GM18508 (cell line): ENCODE measurements around the gene APOA1.

Experiments used
- ATAC-seq: cut with Tn5 transposase; IDR thresholded peaks from one replicate; pipeline ENCODE4 v1.9.1; 2021; ENCODE audit warnings: moderate number of reproducible peaks; ENCODE audit not compliant: insufficient read depth, unreplicated experiment

The APOA1 gene

DNA sequence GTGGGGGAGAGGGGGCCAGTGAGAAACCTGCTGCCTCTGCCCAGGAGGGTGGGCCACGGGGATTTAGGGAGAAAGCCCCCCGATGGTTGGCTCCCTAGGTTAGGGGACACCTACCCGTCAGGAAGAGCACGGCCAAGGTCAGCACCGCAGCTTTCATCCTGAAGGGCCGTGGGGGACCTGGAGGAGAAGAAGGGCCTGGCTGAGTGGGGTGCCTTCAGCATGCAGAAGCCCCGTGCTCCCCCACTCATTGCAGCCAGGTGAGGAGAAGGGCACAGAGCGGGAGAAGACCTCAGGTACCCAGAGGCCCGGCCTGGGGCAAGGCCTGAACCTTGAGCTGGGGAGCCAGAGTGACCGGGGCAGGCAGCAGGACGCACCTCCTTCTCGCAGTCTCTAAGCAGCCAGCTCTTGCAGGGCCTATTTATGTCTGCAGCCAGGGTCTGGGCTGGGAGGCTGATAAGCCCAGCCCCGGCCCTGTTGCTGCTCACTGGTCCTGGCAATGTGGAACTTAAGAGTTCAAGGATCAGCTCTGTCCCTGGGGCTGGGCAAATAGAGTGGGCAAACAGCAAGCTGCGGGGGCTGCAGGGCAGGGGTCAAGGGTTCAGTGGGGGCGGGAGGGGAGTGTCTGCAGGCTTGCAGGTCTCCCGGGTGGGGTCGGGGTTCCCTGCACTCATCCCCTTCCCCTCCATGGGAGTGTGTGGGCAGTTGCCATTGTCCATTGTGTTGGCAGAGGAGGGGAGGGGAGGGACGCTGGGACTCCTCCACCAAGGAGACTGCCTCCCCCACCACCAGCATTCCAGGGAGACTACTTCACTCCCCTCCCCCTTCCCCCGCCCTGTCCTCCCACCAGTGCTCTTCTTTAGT is at the start of gene APOA1:
Gene APOA1 (minus strand): TSS at position 392 of the 861 bp plus-strand sequence. CDS start 235 bp downstream, at position 157.
- ATAC-seq, result no peak

GRCh38 chr11:116885951-116886655 is 48.7 kb upstream of the APOA1 start:
- no peak for ATAC-seq

DNA sequence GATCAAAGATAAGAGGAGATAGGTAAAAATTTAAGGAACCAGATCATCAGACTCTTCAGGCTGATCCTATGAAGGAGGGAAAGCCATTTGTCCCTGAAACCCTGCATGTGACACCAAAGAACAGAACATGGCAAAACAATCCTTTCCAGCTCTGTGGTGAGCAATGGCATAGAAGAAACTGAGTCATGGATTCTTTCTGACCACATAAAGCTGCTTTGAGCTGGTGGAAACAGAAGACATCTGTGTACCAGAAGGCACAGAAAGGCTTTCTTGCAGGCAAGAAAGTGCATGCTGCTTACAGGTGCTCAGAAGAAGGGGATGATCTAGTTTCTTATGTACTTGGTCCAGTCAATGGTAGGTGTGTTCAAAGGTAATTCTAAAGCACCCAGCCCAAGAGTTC is 45.0 kb upstream of the APOA1 start:
- ATAC-seq, result no peak

DNA sequence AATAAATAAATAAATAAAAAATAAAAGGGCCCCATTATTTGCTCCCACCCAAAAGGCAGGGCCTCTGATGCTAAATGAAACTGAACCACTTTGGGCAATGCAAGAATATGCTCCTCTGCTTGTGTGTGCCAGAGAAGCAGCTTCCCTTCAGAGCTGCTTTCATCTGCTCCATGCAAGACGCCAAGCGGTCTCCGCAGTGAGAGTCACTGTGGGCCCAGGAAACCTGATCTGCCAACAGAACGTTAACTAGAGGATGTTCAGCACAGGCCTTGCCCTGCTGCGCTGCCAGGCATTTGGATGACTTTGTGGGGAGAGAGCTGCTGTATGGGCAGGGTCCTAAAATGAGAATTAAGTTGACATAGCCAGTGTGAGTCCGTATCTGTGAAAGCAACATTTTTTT is 43.7 kb upstream of the APOA1 start:
- ATAC-seq, result no peak

- ATAC-seq, result no peak
These were observed 42.6 kb upstream of the APOA1 start for GRCh38 chr11:116879800-116880625.

DNA sequence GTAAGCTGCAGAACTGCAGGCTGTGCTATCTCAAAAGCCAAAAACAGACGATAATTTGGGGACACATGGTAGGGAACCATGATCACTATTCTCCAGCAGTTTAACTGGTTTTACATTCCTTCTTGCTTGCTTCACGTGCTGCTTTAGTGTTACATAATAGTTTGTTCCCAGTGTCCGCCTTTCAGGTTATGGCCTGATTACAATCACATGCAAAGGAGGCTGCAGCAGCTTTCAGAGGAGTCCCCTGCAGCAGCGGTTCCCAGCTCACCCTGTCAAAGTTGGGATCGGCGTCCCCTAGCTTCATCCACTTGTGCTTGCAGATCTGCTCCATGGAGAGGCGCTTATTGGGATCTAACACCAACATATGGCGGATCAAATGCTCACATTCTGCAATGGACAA is 39.2 kb upstream of the APOA1 start:
- no peak for ATAC-seq

- no peak for ATAC-seq
These were observed 37.8 kb upstream of the APOA1 start for GRCh38 chr11:116875194-116875593.

- no peak for ATAC-seq
These were observed 36.8 kb upstream of the APOA1 start for GRCh38 chr11:116874251-116874650.

GRCh38 chr11:116873381-116873780 is 36.0 kb upstream of the APOA1 start:
- no peak for ATAC-seq

DNA sequence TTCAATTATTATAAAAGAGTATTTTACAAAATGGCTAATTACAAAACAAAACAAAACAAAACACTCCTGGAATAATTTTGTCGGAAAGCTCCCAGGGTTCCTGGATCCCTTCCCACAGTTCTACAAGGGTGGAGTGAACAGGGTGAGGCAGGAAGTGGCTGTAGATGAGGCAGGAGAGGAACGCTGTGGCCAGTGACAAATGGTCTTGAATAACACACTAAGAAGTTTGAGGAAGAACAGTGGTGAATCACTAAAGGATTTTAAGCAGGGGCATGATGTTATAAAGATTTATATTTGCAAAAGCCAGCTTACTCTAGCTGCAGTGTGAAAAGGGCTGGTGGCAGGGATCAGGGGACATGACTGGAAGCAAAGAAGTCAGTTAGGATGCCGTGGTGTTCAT is 33.8 kb upstream of the APOA1 start:
- no peak for ATAC-seq

GRCh38 chr11:116870054-116870453 is 32.6 kb upstream of the APOA1 start:
- no peak for ATAC-seq

DNA sequence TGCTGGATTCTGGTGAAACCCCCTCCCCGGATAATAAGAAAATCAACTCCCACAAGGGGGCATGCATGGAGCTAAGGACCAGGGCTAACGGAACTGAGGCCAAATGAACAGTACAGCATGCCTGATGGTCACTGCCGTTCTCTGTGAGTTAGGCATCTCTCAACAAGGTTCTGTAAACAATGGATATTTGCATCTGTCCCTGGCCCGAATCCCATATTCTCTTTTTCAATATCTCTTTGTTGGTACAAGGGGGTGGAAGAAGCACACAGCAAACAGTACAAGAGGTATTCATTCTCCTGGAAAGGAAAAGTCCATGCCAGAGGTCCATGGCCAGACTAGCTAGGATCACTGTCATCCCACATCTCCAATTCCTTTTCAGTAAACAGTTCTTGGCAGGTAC is 32.2 kb upstream of the APOA1 start:
- no peak for ATAC-seq

- no peak for ATAC-seq
These were observed 30.6 kb upstream of the APOA1 start for GRCh38 chr11:116868066-116868465.

GRCh38 chr11:116867619-116868018 is 30.2 kb upstream of the APOA1 start:
- ATAC-seq, result no peak

GRCh38 chr11:116866804-116867455 is 29.5 kb upstream of the APOA1 start:
- ATAC-seq, result no peak

DNA sequence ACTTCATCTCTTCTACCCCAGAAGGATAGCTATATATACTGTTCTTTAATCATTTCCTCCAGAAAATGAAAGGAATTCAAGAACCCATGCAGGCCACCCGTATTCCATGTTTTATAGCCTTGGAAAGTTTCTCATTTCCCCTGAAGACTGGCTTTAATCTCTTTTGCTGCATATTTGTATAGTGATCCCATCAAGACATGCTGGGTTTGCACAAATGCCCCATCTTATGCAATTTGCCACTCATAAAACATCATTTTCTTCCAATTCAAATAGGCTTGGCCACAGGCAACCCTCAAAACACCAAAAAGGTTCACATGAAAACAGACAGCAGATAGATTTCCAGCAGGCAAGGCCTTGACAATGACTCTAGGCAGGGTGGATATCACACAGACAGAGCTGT is 28.3 kb upstream of the APOA1 start:
- ATAC-seq, result no peak

GRCh38 chr11:116864531-116864930 is 27.1 kb upstream of the APOA1 start:
- ATAC-seq, result no peak

- ATAC-seq, result no peak
These were observed 25.5 kb upstream of the APOA1 start for GRCh38 chr11:116862951-116863350.

- no peak for ATAC-seq
These were observed 24.8 kb upstream of the APOA1 start for GRCh38 chr11:116862185-116862584.

GRCh38 chr11:116861539-116861938 is 24.1 kb upstream of the APOA1 start:
- ATAC-seq, result no peak
